ENCODE data around the gene LCP2. TPM values are rescaled to one million over a fixed set of nuclear protein-coding genes. Genes with fewer than 3 reads are reported as not detected.

The LCP2 gene
- total RNA-seq, 1 experiment from 2014 or later, result 0.36 TPM

DNA sequence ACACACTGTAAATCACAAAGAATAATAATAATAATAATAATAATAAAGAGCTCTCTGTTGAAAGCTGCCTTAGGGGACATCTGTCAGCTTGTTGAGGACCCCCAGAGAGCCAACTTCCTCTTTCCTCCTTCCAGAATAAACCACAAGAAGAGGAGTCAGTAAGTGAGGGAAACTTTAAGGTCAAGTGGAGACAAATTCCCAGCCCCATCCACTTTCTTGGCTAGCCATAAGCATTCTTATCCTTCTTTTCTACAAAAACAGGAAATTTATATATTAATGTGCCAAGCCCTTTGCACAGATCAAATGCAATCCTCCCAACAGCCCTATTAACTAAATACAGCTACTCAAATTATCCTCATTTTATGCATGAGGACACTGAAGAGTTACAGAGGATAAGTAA lies 74.2 kb downstream of the LCP2 start:
- in situ Hi-C loops (cut with HindIII; ENCODE audit: low pct_unique_long_range_greater_than_20kb, low sequenced_read_pairs), result no loop called here
- ChIA-PET CTCF (no interaction called here), POLR2A (no interaction called here)
- H3K27me3 ChIP-seq (ENCODE audit: control insufficient read depth, insufficient read depth, low read length), result no peaks in the 10 kb centered on the region
- TF ChIP-seq CTCF (IDR thresholded peaks at IDR 0.05), result no peak
- no peak for TF ChIP-seq TCF7L2 (IDR thresholded peaks at IDR 0.05; ENCODE audit: low read depth, low read length)
- TF ChIP-seq POLR2AphosphoS5 (IDR thresholded peaks at IDR 0.05; ENCODE audit: low read depth, low read length), result no peak
- no peak for TF ChIP-seq SIN3A (IDR thresholded peaks at IDR 0.05; ENCODE audit: borderline replicate concordance, insufficient read depth, low read depth, low read length)
- TF ChIP-seq, protein P1, sequence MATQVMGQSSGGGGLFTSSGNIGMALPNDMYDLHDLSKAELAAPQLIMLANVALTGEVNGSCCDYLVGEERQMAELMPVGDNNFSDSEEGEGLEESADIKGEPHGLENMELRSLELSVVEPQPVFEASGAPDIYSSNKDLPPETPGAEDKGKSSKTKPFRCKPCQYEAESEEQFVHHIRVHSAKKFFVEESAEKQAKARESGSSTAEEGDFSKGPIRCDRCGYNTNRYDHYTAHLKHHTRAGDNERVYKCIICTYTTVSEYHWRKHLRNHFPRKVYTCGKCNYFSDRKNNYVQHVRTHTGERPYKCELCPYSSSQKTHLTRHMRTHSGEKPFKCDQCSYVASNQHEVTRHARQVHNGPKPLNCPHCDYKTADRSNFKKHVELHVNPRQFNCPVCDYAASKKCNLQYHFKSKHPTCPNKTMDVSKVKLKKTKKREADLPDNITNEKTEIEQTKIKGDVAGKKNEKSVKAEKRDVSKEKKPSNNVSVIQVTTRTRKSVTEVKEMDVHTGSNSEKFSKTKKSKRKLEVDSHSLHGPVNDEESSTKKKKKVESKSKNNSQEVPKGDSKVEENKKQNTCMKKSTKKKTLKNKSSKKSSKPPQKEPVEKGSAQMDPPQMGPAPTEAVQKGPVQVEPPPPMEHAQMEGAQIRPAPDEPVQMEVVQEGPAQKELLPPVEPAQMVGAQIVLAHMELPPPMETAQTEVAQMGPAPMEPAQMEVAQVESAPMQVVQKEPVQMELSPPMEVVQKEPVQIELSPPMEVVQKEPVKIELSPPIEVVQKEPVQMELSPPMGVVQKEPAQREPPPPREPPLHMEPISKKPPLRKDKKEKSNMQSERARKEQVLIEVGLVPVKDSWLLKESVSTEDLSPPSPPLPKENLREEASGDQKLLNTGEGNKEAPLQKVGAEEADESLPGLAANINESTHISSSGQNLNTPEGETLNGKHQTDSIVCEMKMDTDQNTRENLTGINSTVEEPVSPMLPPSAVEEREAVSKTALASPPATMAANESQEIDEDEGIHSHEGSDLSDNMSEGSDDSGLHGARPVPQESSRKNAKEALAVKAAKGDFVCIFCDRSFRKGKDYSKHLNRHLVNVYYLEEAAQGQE (IDR thresholded peaks at IDR 0.05; ENCODE audit: insufficient read depth in 1 of 2, low read depth in 2 of 2, low read length in 1 of 2), result no peak
- DNase-seq (ENCODE audit: low read depth, low spot score), result no peak
- no peaks in the 10 kb centered on the region for H3K9me3 ChIP-seq (ENCODE audit: control insufficient read depth, insufficient read depth, low read depth, low read length)
- no peaks in the 10 kb centered on the region for H3K36me3 ChIP-seq (ENCODE audit: control insufficient read depth, insufficient read depth, low read length)
- H3K4me3 ChIP-seq (ENCODE audit: low read depth in 2 of 2, low read length in 2 of 2), result no peak overlapping the region
- no TSS peak for BruUV-seq (replicated peaks)
- no peak for ATAC-seq
- H3K27ac ChIP-seq (ENCODE audit: low read length), result no peak overlapping the region
- H3K4me1 ChIP-seq (ENCODE audit: control insufficient read depth, insufficient read depth, low read length), result peaks cover 8% of the 10 kb centered on the region; the same call in 1 of the 2 replicates
- intact Hi-C loops (cut with micrococcal nuclease; ENCODE audit: unreplicated experiment), result no loop called here

DNA sequence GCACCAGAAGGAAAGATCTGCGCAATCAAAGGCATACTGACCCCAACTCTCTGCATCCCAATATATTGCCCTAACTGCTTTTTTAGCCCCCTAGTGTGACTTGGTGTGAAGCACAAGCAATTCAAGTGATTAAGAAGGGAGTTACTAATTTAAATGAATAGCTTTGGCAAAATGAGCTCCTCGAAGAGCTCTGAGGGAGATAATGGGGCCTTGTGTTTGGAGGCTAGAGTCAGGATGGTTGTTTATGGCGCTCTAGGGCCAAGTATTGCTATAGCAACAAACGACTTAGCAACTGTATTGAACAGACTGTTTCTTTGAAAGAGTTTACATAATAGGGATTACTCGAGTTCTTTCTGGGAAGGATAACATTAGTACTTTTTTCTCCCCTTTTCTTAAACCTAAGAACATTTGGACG lies 76.2 kb downstream of the LCP2 start:
- H3K27me3 ChIP-seq (ENCODE audit: control insufficient read depth, insufficient read depth, low read length), result no peaks in the 10 kb centered on the region
- TF ChIP-seq, protein P1 (IDR thresholded peaks at IDR 0.05; ENCODE audit: insufficient read depth in 1 of 2, low read depth in 2 of 2, low read length in 1 of 2), result no peak
- TF ChIP-seq CTCF (IDR thresholded peaks at IDR 0.05), result peak; percentile 6; the same call in 1 of the 2 replicates
- ATAC-seq, result no peak
- no peaks in the 10 kb centered on the region for H3K9me3 ChIP-seq (ENCODE audit: control insufficient read depth, insufficient read depth, low read depth, low read length)
- H3K36me3 ChIP-seq (ENCODE audit: control insufficient read depth, insufficient read depth, low read length), result no peaks in the 10 kb centered on the region
- ChIA-PET CTCF (no interaction called here), POLR2A (no interaction called here)
- H3K4me3 ChIP-seq (ENCODE audit: low read depth in 2 of 2, low read length in 2 of 2), result no peak overlapping the region
- no peak overlapping the region for H3K27ac ChIP-seq (ENCODE audit: low read length)
- BruUV-seq (replicated peaks), result no TSS peak
- H3K4me1 ChIP-seq (ENCODE audit: control insufficient read depth, insufficient read depth, low read length), result peaks cover 8% of the 10 kb centered on the region; the same call in 1 of the 2 replicates
- intact Hi-C loops (cut with micrococcal nuclease; ENCODE audit: unreplicated experiment) (no loop called here), in situ Hi-C loops (cut with HindIII; ENCODE audit: low pct_unique_long_range_greater_than_20kb, low sequenced_read_pairs) (no loop called here)
- DNase-seq (ENCODE audit: low read depth, low spot score), result no peak

Data from Panc1 (cell line).